Ascending aorta (tissue), 2 donors: ENCODE measurements around the gene LAMA5. TPM values are rescaled to one million over a fixed set of nuclear protein-coding genes. Genes with fewer than 3 reads are reported as not detected.

Experiments used
- DNase-seq, 2 donors: peaks; one replicate each; pipeline ENCODE4 v3.0.0-alpha.2; 2019; ENCODE audit warnings: low spot score in 2 of 2
- H3K27ac ChIP-seq, 2 donors: fragments of 200-600 bp; sonication (generic); one replicate each; pipeline ENCODE4 v1.5.1; 2016 to 2017; ENCODE audit warnings: mild to moderate bottlenecking in 1 of 2
- H3K27me3 ChIP-seq: fragments of 200-600 bp; sonication (generic); one replicate; pipeline ENCODE4 v1.5.1; 2017
- H3K36me3 ChIP-seq, 2 donors: fragments of 200-600 bp; sonication (generic); one replicate each; pipeline ENCODE4 v1.5.1; 2016
- H3K4me1 ChIP-seq, 2 donors: fragments of 200-600 bp; sonication (generic); one replicate each; pipeline ENCODE4 v1.5.1; 2016 to 2017; ENCODE audit warnings: mild to moderate bottlenecking in 1 of 2
- H3K4me3 ChIP-seq, 2 donors: fragments of 200-600 bp; sonication (generic); one replicate each; pipeline ENCODE4 v1.5.1; 2016 to 2017; ENCODE audit warnings: mild to moderate bottlenecking in 1 of 2
- H3K9me3 ChIP-seq, 2 donors: fragments of 200-600 bp; sonication (generic); one replicate each; pipeline ENCODE4 v1.5.1; 2016
- CTCF ChIP-seq, 3 experiments: fragments of 200-600 bp in 2 of 3; fragments of 450-650 bp in 1 of 3; sonication (generic) in 2 of 3; IDR thresholded peaks; one replicate each; pipeline ENCODE4 v1.5.1; 2016 to 2019; ENCODE audit warnings: antibody characterized with exemption in 3 of 3, mild to moderate bottlenecking in 1 of 3, moderate library complexity in 1 of 3
- intact Hi-C: fragments of 100-400 bp; cut with DNase I; formaldehyde crosslinking; loops from one replicate; pipeline ENCODE4 v1.15.1; 2023
- total RNA-seq: library from RNA; depleted of rRNA; stranded (reverse); fragments of >200 nt; gene quantifications from one replicate; pipeline ENCODE4 v1.1.0, GENCODE V29; 2016

LAMA5 gene
- total RNA-seq, 1 donor from 2014 or later, result 469 TPM

GRCh38 chr20:62311832-62312661 lies 55.1 kb downstream of the LAMA5 start:
- intact Hi-C loops, result no loop called here

GRCh38 chr20:62311150-62311549 lies 56.0 kb downstream of the LAMA5 start:
- no peak for DNase-seq
- no peak for TF ChIP-seq CTCF (IDR thresholded peaks at IDR 0.05)
- Histone ChIP-seq H3K36me3 (peaks cover 94 to 97% of the 10 kb centered on the region in 2 donors), H3K4me3 (no peak overlapping the region), H3K27ac (no peak overlapping the region), H3K9me3 (no peaks in the 10 kb centered on the region), H3K27me3 (no peaks in the 10 kb centered on the region), H3K4me1 (no peaks in the 10 kb centered on the region)
- intact Hi-C loops, result no loop called here

More at GRCh38 chr20:62311832-62312661, 55.1 kb downstream of the LAMA5 start:
- Histone ChIP-seq H3K27ac (no peak overlapping the region), H3K9me3 (no peaks in the 10 kb centered on the region), H3K36me3 (peaks cover 94 to 97% of the 10 kb centered on the region in 2 donors), H3K4me3 (no peak overlapping the region), H3K27me3 (no peaks in the 10 kb centered on the region), H3K4me1 (no peaks in the 10 kb centered on the region)
- no peak for TF ChIP-seq CTCF (IDR thresholded peaks at IDR 0.05)
- DNase-seq, result no peak

- DNase-seq, result no peak
- Histone ChIP-seq H3K4me1 (no peaks in the 10 kb centered on the region), H3K36me3 (peaks cover 94 to 97% of the 10 kb centered on the region in 2 donors), H3K27ac (no peak overlapping the region), H3K9me3 (no peaks in the 10 kb centered on the region), H3K27me3 (no peaks in the 10 kb centered on the region), H3K4me3 (no peak overlapping the region)
- TF ChIP-seq CTCF (IDR thresholded peaks at IDR 0.05), result no peak
- intact Hi-C loops, result no loop called here
Observed at GRCh38 chr20:62310757-62311121, 56.4 kb downstream of the LAMA5 start.

- intact Hi-C loops, result no loop called here
- no peak overlapping the region for H3K4me3 ChIP-seq
- no peaks in the 10 kb centered on the region for H3K9me3 ChIP-seq
Observed at GRCh38 chr20:62309947-62310756, 57.0 kb downstream of the LAMA5 start.

More at GRCh38 chr20:62309947-62310756, 57.0 kb downstream of the LAMA5 start:
- DNase-seq, result no peak
- peaks cover 93 to 97% of the 10 kb centered on the region in 2 donors for H3K36me3 ChIP-seq
- peaks cover 0 to 1% of the 10 kb centered on the region in 2 donors for H3K4me1 ChIP-seq
- H3K27ac ChIP-seq, result no peak overlapping the region
- TF ChIP-seq CTCF (IDR thresholded peaks at IDR 0.05), result no peak
- H3K27me3 ChIP-seq, result no peaks in the 10 kb centered on the region
